Mesendoderm (in vitro differentiated cells): ENCODE results near the gene SIMC1.
"Not testable (repeated sequence)": the region's sequence is repeated elsewhere in the genome, so short reads cannot be mapped to it uniquely, and the experiment has no call there.

ENCODE experiments used
- DNase-seq: peaks from one replicate; pipeline ENCODE4 v3.0.0; 2013
- H2AK5ac ChIP-seq: 2 replicates; pipeline ENCODE4 v1.6.1; 2013; ENCODE audit warnings: low read length, inconsistent platforms
- H2BK120ac ChIP-seq: 2 replicates; pipeline ENCODE4 v1.6.1; 2013; ENCODE audit warnings: low read depth, mild to moderate bottlenecking, low read length, moderate library complexity, mixed read lengths
- H2BK15ac ChIP-seq: replicated peaks from 2 replicates; pipeline ENCODE4 v1.6.1; 2013; ENCODE audit warnings: low read depth, mild to moderate bottlenecking, moderate library complexity
- H2BK5ac ChIP-seq: 2 replicates; pipeline ENCODE4 v1.6.1; 2013; ENCODE audit warnings: low read length, inconsistent platforms
- H3K18ac ChIP-seq: 2 replicates; pipeline ENCODE4 v1.6.1; 2013; ENCODE audit warnings: mild to moderate bottlenecking, low read length, mixed read lengths
- H3K23ac ChIP-seq: one replicate; pipeline ENCODE4 v1.6.1; 2013; ENCODE audit warnings: low read length
- H3K27ac ChIP-seq: 2 replicates; pipeline ENCODE4 v1.5.1; 2013; ENCODE audit warnings: low read depth, mild to moderate bottlenecking, inconsistent platforms, low read length, moderate library complexity
- H3K27me3 ChIP-seq: 2 replicates; pipeline ENCODE4 v1.6.1; 2013; ENCODE audit warnings: low read length, control low read depth, mild to moderate bottlenecking, inconsistent platforms; ENCODE audit not compliant: insufficient read depth, poor library complexity
- H3K36me3 ChIP-seq: 2 replicates; pipeline ENCODE4 v1.6.1; 2013; ENCODE audit warnings: low read length, inconsistent platforms; ENCODE audit not compliant: control insufficient read depth, insufficient read depth
- H3K4ac ChIP-seq: one replicate; pipeline ENCODE4 v1.6.1; 2013; ENCODE audit warnings: low read depth, mild to moderate bottlenecking, low read length, moderate library complexity
- H3K4me1 ChIP-seq: 2 replicates; pipeline ENCODE4 v1.6.1; 2013; ENCODE audit warnings: low read depth, low read length, inconsistent platforms; ENCODE audit not compliant: control insufficient read depth
- H3K4me2 ChIP-seq: 2 replicates; pipeline ENCODE4 v1.6.1; 2013; ENCODE audit warnings: low read length
- H3K4me3 ChIP-seq: 2 replicates; pipeline ENCODE4 v1.5.1; 2013; ENCODE audit warnings: mild to moderate bottlenecking, low read length
- H3K56ac ChIP-seq: one replicate; pipeline ENCODE4 v1.6.1; 2013; ENCODE audit warnings: low read length
- H3K79me1 ChIP-seq: 2 replicates; pipeline ENCODE4 v1.6.1; 2013; ENCODE audit warnings: low read length, inconsistent platforms
- H3K79me2 ChIP-seq: 2 replicates; pipeline ENCODE4 v1.6.1; 2013; ENCODE audit warnings: mild to moderate bottlenecking, low read length; ENCODE audit not compliant: control insufficient read depth, insufficient read depth
- H3K9ac ChIP-seq: 2 replicates; pipeline ENCODE4 v1.6.1; 2013; ENCODE audit warnings: low read length, inconsistent platforms
- H4K5ac ChIP-seq: one replicate; pipeline ENCODE4 v1.6.1; 2013; ENCODE audit warnings: low read length
- H4K8ac ChIP-seq: one replicate; pipeline ENCODE4 v1.6.1; 2013; ENCODE audit warnings: low read depth, mild to moderate bottlenecking, control low read depth, low read length, moderate library complexity
- WGBS: extraction: QIAGEN DNeasy Blood & Tissue Kit; methylation state at CpG from one replicate; pipeline ENCODE4 v1.1.7; 2013; ENCODE audit warnings: low lambda C conversion rate, missing lambda C conversion rate; ENCODE audit not compliant: insufficient coverage; ENCODE audit errors: extremely low coverage; 5-methylcytosine and 5-hydroxymethylcytosine counted together

SIMC1 gene

GRCh38 chr5:176217764-176218163, 20.5 kb upstream of the SIMC1 start:
- not testable (repeated sequence) for H3K79me1 ChIP-seq, H3K4me2 ChIP-seq, H3K4ac ChIP-seq, H3K27me3 ChIP-seq, H2BK15ac ChIP-seq, DNase-seq, H4K8ac ChIP-seq, H3K23ac ChIP-seq, H3K18ac ChIP-seq, H4K5ac ChIP-seq, H3K9ac ChIP-seq, H3K56ac ChIP-seq, H2BK120ac ChIP-seq, H2AK5ac ChIP-seq, H3K36me3 ChIP-seq, H3K79me2 ChIP-seq, H3K4me1 ChIP-seq, H3K27ac ChIP-seq, H3K4me3 ChIP-seq, H2BK5ac ChIP-seq
- WGBS = no CpG with 5 or more reads among the region's 2 CpGs

- H3K27ac ChIP-seq, H3K79me2 ChIP-seq, H3K23ac ChIP-seq, H2BK120ac ChIP-seq, H3K4me3 ChIP-seq, H3K56ac ChIP-seq, H3K4me1 ChIP-seq, H2BK5ac ChIP-seq, H4K5ac ChIP-seq, H3K79me1 ChIP-seq, H3K18ac ChIP-seq, H3K4me2 ChIP-seq, H2BK15ac ChIP-seq, DNase-seq, H4K8ac ChIP-seq, H3K27me3 ChIP-seq, H3K9ac ChIP-seq, H3K4ac ChIP-seq, H2AK5ac ChIP-seq, H3K36me3 ChIP-seq: not testable (repeated sequence)
- no CpG with 5 or more reads among the region's 38 CpGs for WGBS
Measured at GRCh38 chr5:176222006-176222405, 16.2 kb upstream of the SIMC1 start.

GRCh38 chr5:176228358-176228757, 9.9 kb upstream of the SIMC1 start:
- WGBS = no CpG with 5 or more reads among the region's 1 CpG
- H3K27me3 ChIP-seq, H2BK15ac ChIP-seq, H4K5ac ChIP-seq, H3K23ac ChIP-seq, H4K8ac ChIP-seq, DNase-seq, H3K4ac ChIP-seq, H3K79me2 ChIP-seq, H2BK120ac ChIP-seq, H2BK5ac ChIP-seq, H3K4me3 ChIP-seq, H2AK5ac ChIP-seq, H3K9ac ChIP-seq, H3K56ac ChIP-seq, H3K79me1 ChIP-seq, H3K4me2 ChIP-seq, H3K4me1 ChIP-seq, H3K36me3 ChIP-seq, H3K27ac ChIP-seq, H3K18ac ChIP-seq: not testable (repeated sequence)

- H3K56ac ChIP-seq, H3K27me3 ChIP-seq: not testable (repeated sequence)
- WGBS = no CpG with 5 or more reads among the region's 5 CpGs
Measured at GRCh38 chr5:176233253-176233652, 5.0 kb upstream of the SIMC1 start.

GRCh38 chr5:176235155-176235554, 3.1 kb upstream of the SIMC1 start:
- not testable (repeated sequence) for H3K4ac ChIP-seq, H3K4me1 ChIP-seq, H3K79me1 ChIP-seq, H3K18ac ChIP-seq, H3K9ac ChIP-seq, H3K4me2 ChIP-seq, H3K27me3 ChIP-seq, H4K8ac ChIP-seq, H2BK120ac ChIP-seq, H3K79me2 ChIP-seq, H3K23ac ChIP-seq, H3K4me3 ChIP-seq, H2BK5ac ChIP-seq, H3K56ac ChIP-seq, H3K27ac ChIP-seq, H2AK5ac ChIP-seq, H2BK15ac ChIP-seq, H4K5ac ChIP-seq, H3K36me3 ChIP-seq
- DNase-seq = peak; percentile 62
- no CpG with 5 or more reads among the region's 1 CpG for WGBS

More at GRCh38 chr5:176233253-176233652, 5.0 kb upstream of the SIMC1 start:
- not testable (repeated sequence) for H3K36me3 ChIP-seq, H3K4me2 ChIP-seq, H2BK5ac ChIP-seq, DNase-seq, H3K23ac ChIP-seq, H3K9ac ChIP-seq, H4K8ac ChIP-seq, H4K5ac ChIP-seq, H3K79me2 ChIP-seq, H3K4ac ChIP-seq, H3K18ac ChIP-seq, H2BK120ac ChIP-seq, H2AK5ac ChIP-seq, H3K4me1 ChIP-seq, H3K4me3 ChIP-seq, H2BK15ac ChIP-seq, H3K79me1 ChIP-seq, H3K27ac ChIP-seq

- H3K36me3 ChIP-seq, H3K23ac ChIP-seq, H3K79me1 ChIP-seq, H2BK15ac ChIP-seq, H3K27ac ChIP-seq, H3K4me1 ChIP-seq, H2BK120ac ChIP-seq, H3K18ac ChIP-seq, H3K9ac ChIP-seq, H3K27me3 ChIP-seq, H3K4me2 ChIP-seq, H3K79me2 ChIP-seq, H3K4ac ChIP-seq, H4K5ac ChIP-seq, H3K4me3 ChIP-seq, H2BK5ac ChIP-seq, H2AK5ac ChIP-seq, H4K8ac ChIP-seq, DNase-seq: not testable (repeated sequence)
- no CpG with 5 or more reads among the region's 59 CpGs for WGBS
- peak overlapping the region; percentile 34 for H3K56ac ChIP-seq
Measured at GRCh38 chr5:176238645-176239283, 540 bp downstream of the SIMC1 start.
